PFSK-1 (cell line): ENCODE measurements around the gene CDPF1.

Experiments used
- POLR2AphosphoS5 ChIP-seq: IDR thresholded peaks from 2 replicates; pipeline ENCODE4 v1.6.1; 2012; ENCODE audit warnings: low read depth, mild to moderate bottlenecking, control low read depth, low read length, moderate library complexity
- TAF1 ChIP-seq: IDR thresholded peaks from 2 replicates; pipeline ENCODE4 v1.6.1; 2012; ENCODE audit warnings: low read length, control low read depth, borderline replicate concordance; ENCODE audit not compliant: insufficient read depth

- TF ChIP-seq POLR2AphosphoS5: no peak
- no peak for TF ChIP-seq TAF1
These were observed 37.9 kb downstream of the CDPF1 start for GRCh38 chr22:46212195-46212594.
